HepG2 (cell line): ENCODE results near the gene KRTAP17-1. TPM values are rescaled to one million over a fixed set of nuclear protein-coding genes. Genes with fewer than 3 reads are reported as not detected.

Source experiments
- ATAC-seq: fragments of 200-7000 bp; cut with Tn5 transposase; 3 replicates; pipeline ENCODE4 v1.9.1; 2020; ENCODE audit warnings: mild to moderate bottlenecking, moderate library complexity
- BruUV-seq: library from RNA; stranded (reverse); fragments of 400-500 nt; replicated peaks from 2 replicates; lab custom pipeline; 2021; lab: Mats Ljungman, UMichigan
- CTCF ChIA-PET: fragments of 300-600 bp; formaldehyde crosslinking; extraction: SDS; loops from one replicate; lab custom pipeline; 2021; ENCODE audit warnings: low total read pairs, inconsistent platforms, low intra/inter-chr PET ratio; lab: Yijun Ruan, JAX
- POLR2A ChIA-PET: fragments of 350-600 bp; sonication (Branson Sonifier 250); formaldehyde crosslinking; loops from one replicate; lab custom pipeline; 2020; ENCODE audit warnings: antibody characterized with exemption, inconsistent platforms; lab: Yijun Ruan, JAX
- DNase-seq: peaks from one replicate; pipeline ENCODE4 v3.0.0-alpha.2; 2015; ENCODE audit warnings: low spot score
- FAIRE-seq: peaks from 3 replicates; lab custom pipeline; 2011; peaks lifted over from hg19 to GRCh38; lab: Jason Lieb, UNC
- H2AFZ ChIP-seq: one replicate; pipeline ENCODE4 v1.6.1; 2011; ENCODE audit warnings: low read length, inconsistent platforms
- H3K27ac ChIP-seq: fragments of 300-600 bp; 3 replicates; pipeline ENCODE4 v1.8.0; 2011; ENCODE audit warnings: mixed run types, mild to moderate bottlenecking, mixed read lengths, low read length, inconsistent platforms; ENCODE audit not compliant: insufficient read depth; ENCODE audit errors: extremely low read length
- H3K27me3 ChIP-seq, 2 experiments: fragments of 200-600 bp in 1 of 2; 2 replicates in 1 of 2; 3 replicates in 1 of 2; pipeline versions ENCODE4 v1.6.0 to v1.8.0; 2011; ENCODE audit warnings: low read length in 2 of 2, mild to moderate bottlenecking in 2 of 2, moderate library complexity in 2 of 2, inconsistent platforms in 1 of 2; ENCODE audit not compliant: insufficient read depth in 2 of 2, control insufficient read depth in 1 of 2
- H3K36me3 ChIP-seq, 2 experiments: fragments of 200-600 bp in 1 of 2; replicated peaks in 1 of 2; 2 replicates in 1 of 2; 3 replicates in 1 of 2; pipeline versions ENCODE4 v1.5.1 to v1.8.0; 2011; ENCODE audit warnings: low read length in 2 of 2, inconsistent platforms in 1 of 2; ENCODE audit not compliant: insufficient read depth in 2 of 2, control insufficient read depth in 1 of 2
- H3K4me1 ChIP-seq: 2 replicates; pipeline ENCODE4 v1.5.1; 2012; ENCODE audit warnings: low read length, inconsistent platforms; ENCODE audit not compliant: insufficient read depth
- H3K4me2 ChIP-seq: 2 replicates; pipeline ENCODE4 v1.6.0; 2011; ENCODE audit warnings: low read depth, low read length, inconsistent platforms
- H3K4me3 ChIP-seq, 3 experiments: fragments of 200-600 bp in 1 of 3; sonication (generic), shearing (Covaris generic) in 1 of 3; replicated peaks in 1 of 3; 2 replicates each; pipeline ENCODE4 v1.5.1; 2011 to 2016; ENCODE audit warnings: low read length in 3 of 3, inconsistent platforms in 2 of 3, low read depth in 2 of 3, mild to moderate bottlenecking in 2 of 3, control low read depth in 1 of 3, mixed read lengths in 1 of 3; ENCODE audit not compliant: insufficient read depth in 1 of 3
- H3K79me2 ChIP-seq: one replicate; pipeline ENCODE4 v1.6.1; 2011; ENCODE audit warnings: low read length, inconsistent platforms; ENCODE audit not compliant: insufficient read depth
- H3K9ac ChIP-seq: 2 replicates; pipeline ENCODE4 v1.6.0; 2011; ENCODE audit warnings: mild to moderate bottlenecking, low read depth, low read length, inconsistent platforms; ENCODE audit not compliant: insufficient read depth
- H3K9me3 ChIP-seq: 2 replicates; pipeline ENCODE4 v1.5.1; 2012; ENCODE audit warnings: mild to moderate bottlenecking, low read length
- H4K20me1 ChIP-seq: 2 replicates; pipeline ENCODE4 v1.6.0; 2011; ENCODE audit warnings: inconsistent platforms, mild to moderate bottlenecking, low read length, moderate library complexity; ENCODE audit not compliant: insufficient read depth
- BHLHE40 ChIP-seq: IDR thresholded peaks from 2 replicates; pipeline ENCODE4 v1.6.1; 2011; ENCODE audit warnings: low read length, improper control_type of control experiment
- CENPX ChIP-seq: sonication (generic); formaldehyde crosslinking; IDR thresholded peaks from 2 replicates; pipeline ENCODE4 v1.9.0; 2021; ENCODE audit warnings: mild to moderate bottlenecking, missing genetic modification reagents, moderate library complexity
- CHCHD3 ChIP-seq: sonication (generic); formaldehyde crosslinking; IDR thresholded peaks from 2 replicates; pipeline ENCODE4 v1.8.0; 2022; ENCODE audit warnings: mild to moderate bottlenecking, missing genetic modification reagents, moderate library complexity
- MIXL1 ChIP-seq: IDR thresholded peaks from 2 replicates; pipeline ENCODE4 v1.6.1; 2016
- PRMT3 ChIP-seq: sonication (generic); formaldehyde crosslinking; IDR thresholded peaks from 2 replicates; pipeline ENCODE4 v1.8.1; 2022; ENCODE audit warnings: low read depth, mild to moderate bottlenecking, moderate library complexity, missing genetic modification reagents, borderline replicate concordance
- TBL1XR1 ChIP-seq: fragments of 150-350 bp; IDR thresholded peaks from 2 replicates; pipeline ENCODE4 v1.6.1; 2014; ENCODE audit warnings: borderline replicate concordance, low read length; ENCODE audit not compliant: partially characterized antibody
- ZNF460 ChIP-seq: sonication (generic); formaldehyde crosslinking; IDR thresholded peaks from 2 replicates; pipeline ENCODE4 v1.5.1; 2020; ENCODE audit warnings: missing genetic modification reagents, mild to moderate bottlenecking, borderline replicate concordance
- ZNF850 ChIP-seq: sonication (generic); formaldehyde crosslinking; conservative IDR thresholded peaks from 2 replicates; pipeline ENCODE4 v1.9.0; 2021; ENCODE audit warnings: mild to moderate bottlenecking, missing genetic modification reagents
- WGBS: methylation state at CpG from one replicate; pipeline ENCODE4 v1.1.6; 2017; ENCODE audit warnings: low lambda C conversion rate; 5-methylcytosine and 5-hydroxymethylcytosine counted together
- in situ Hi-C: cut with HindIII; loops from 2 replicates; pipeline ENCODE4 v1.10.0; 2017; ENCODE audit warnings: low pct_unique_long_range_greater_than_20kb; ENCODE audit not compliant: extremely low pct_ligation_motif_present
- intact Hi-C: fragments of 100-400 bp; cut with micrococcal nuclease; formaldehyde crosslinking; loops from one replicate; pipeline ENCODE4 v1.10.0; 2022; ENCODE audit not compliant: unreplicated experiment
- polyA plus RNA-seq, 8 experiments: library from polyadenylated mRNA; depleted of rRNA in 3 of 8; stranded (reverse) in 7 of 8; unstranded in 1 of 8; fragments of >200 nt; fragmentation: Illumina TruSeq in 4 of 8; extraction: Trizol in 4 of 8; gene quantifications; 2 replicates each; pipeline versions ENCODE4 v1.2.1 to v1.2.3, GENCODE V29; 2011 to 2016; ENCODE audit warnings: low read depth in 4 of 8, missing spikeins in 1 of 8, mixed read lengths in 1 of 8; ENCODE audit not compliant: insufficient read depth in 1 of 8
- total RNA-seq, 5 experiments: library from RNA; depleted of rRNA; stranded (reverse); fragments of >200 nt; fragmentation: Illumina TruSeq; extraction: Trizol; gene quantifications; 2 replicates each; pipeline ENCODE4 v1.2.3, GENCODE V29; 2016; ENCODE audit warnings: low read depth in 1 of 5
- TF ChIP-seq, protein P1 (sequence below): sonication (generic); formaldehyde crosslinking; IDR thresholded peaks from 2 replicates; pipeline ENCODE4 v1.4.0; 2020; ENCODE audit warnings: missing genetic modification reagents
- TF ChIP-seq, protein P2 (sequence below): sonication (generic); formaldehyde crosslinking; IDR thresholded peaks from 2 replicates; pipeline ENCODE4 v1.9.0; 2021; ENCODE audit warnings: missing genetic modification reagents, mild to moderate bottlenecking, borderline replicate concordance

Gene KRTAP17-1
- total and polyA plus RNA-seq, 2 of the 13 experiments (the other 11 are each of a cell fraction or from before 2014, with no cell fraction given): not detected

DNA sequence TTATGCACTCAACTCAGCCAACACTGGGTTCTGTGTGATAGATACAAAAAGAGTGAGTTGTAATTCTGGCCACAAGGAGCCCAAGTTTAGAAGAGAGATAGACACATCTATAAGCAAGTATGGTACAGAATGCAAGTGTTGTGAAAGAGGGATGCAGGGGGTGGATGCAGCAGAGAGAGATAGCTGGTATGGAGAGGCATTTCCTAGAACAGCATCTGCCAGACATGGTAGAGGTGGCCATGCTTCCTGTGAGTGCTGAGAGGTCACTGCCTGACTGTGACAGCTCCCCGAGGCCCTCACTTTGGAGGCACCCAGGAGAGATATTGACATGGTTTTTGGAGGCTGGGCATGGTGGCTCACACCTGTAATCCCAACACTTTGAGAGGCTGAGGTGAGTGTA is 4.4 kb downstream of the KRTAP17-1 start:
- H3K27me3 ChIP-seq: peaks cover 4 to 45% of the 10 kb centered on the region in 2 experiments; a peak in 4 of 5 replicates
- ChIA-PET CTCF (no interaction called here), POLR2A (no interaction called here)
- ATAC-seq (no peak), DNase-seq (no peak), FAIRE-seq (no peak)
- H3K9me3 ChIP-seq: no peaks in the 10 kb centered on the region
- no peak overlapping the region for H2AFZ ChIP-seq
- H3K36me3 ChIP-seq: no peaks in the 10 kb centered on the region
- no TSS peak for BruUV-seq
- no peak overlapping the region for H3K4me2 ChIP-seq
- no peak overlapping the region for H3K27ac ChIP-seq
- in situ Hi-C loops (no loop called here), intact Hi-C loops (no loop called here)
- H3K9ac ChIP-seq: no peak overlapping the region
- H3K79me2 ChIP-seq: no peaks in the 10 kb centered on the region
- TF ChIP-seq, protein P1, sequence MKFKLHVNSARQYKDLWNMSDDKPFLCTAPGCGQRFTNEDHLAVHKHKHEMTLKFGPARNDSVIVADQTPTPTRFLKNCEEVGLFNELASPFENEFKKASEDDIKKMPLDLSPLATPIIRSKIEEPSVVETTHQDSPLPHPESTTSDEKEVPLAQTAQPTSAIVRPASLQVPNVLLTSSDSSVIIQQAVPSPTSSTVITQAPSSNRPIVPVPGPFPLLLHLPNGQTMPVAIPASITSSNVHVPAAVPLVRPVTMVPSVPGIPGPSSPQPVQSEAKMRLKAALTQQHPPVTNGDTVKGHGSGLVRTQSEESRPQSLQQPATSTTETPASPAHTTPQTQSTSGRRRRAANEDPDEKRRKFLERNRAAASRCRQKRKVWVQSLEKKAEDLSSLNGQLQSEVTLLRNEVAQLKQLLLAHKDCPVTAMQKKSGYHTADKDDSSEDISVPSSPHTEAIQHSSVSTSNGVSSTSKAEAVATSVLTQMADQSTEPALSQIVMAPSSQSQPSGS (CRISPR knock-in tag): no peak
- TF ChIP-seq CHCHD3: no peak
- TF ChIP-seq CENPX (CRISPR knock-in tag): no peak
- TF ChIP-seq TBL1XR1: no peak
- TF ChIP-seq MIXL1: no peak
- TF ChIP-seq, protein P2, sequence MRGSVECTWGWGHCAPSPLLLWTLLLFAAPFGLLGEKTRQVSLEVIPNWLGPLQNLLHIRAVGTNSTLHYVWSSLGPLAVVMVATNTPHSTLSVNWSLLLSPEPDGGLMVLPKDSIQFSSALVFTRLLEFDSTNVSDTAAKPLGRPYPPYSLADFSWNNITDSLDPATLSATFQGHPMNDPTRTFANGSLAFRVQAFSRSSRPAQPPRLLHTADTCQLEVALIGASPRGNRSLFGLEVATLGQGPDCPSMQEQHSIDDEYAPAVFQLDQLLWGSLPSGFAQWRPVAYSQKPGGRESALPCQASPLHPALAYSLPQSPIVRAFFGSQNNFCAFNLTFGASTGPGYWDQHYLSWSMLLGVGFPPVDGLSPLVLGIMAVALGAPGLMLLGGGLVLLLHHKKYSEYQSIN: no peak
- TF ChIP-seq ZNF460 (CRISPR knock-in tag): no peak
- TF ChIP-seq ZNF850 (CRISPR knock-in tag): no peak
- TF ChIP-seq PRMT3 (CRISPR knock-in tag): no peak
- no peak for TF ChIP-seq BHLHE40
- H3K4me1 ChIP-seq: no peaks in the 10 kb centered on the region
- WGBS: 0% methylated on average over 1 of the region's 1 CpG
- H4K20me1 ChIP-seq: no peaks in the 10 kb centered on the region
- H3K4me3 ChIP-seq: no peak overlapping the region
